HepG2 (cell line): ENCODE results near the gene PIEZO1. TPM values are rescaled to one million over a fixed set of nuclear protein-coding genes. Genes with fewer than 3 reads are reported as not detected.
A peak's percentile ranks its signal among the peaks of the same experiment; 100 is the strongest.

Experiments used
- DMTF1 ChIP-seq: sonication (generic); formaldehyde crosslinking; IDR thresholded peaks from 2 replicates; pipeline ENCODE4 v1.4.0; 2020; ENCODE audit warnings: mild to moderate bottlenecking, missing genetic modification reagents
- FOXA3 ChIP-seq: IDR thresholded peaks from 2 replicates; pipeline ENCODE4 v1.6.1; 2016; ENCODE audit warnings: missing genetic modification reagents, missing compliant biosample characterization
- HDAC6 ChIP-seq: fragments of 200-600 bp; sonication (generic); IDR thresholded peaks from 2 replicates; pipeline ENCODE4 v1.7.0; 2017; ENCODE audit warnings: mild to moderate bottlenecking, antibody characterized with exemption, low read length, low read depth
- HNRNPK ChIP-seq: fragments of 200-400 bp; formaldehyde crosslinking; IDR thresholded peaks from 2 replicates; pipeline ENCODE4 v1.6.1; 2018; ENCODE audit warnings: low read length, low read depth, moderate library complexity, mild to moderate bottlenecking; ENCODE audit not compliant: poor library complexity, severe bottlenecking
- HOXA3 ChIP-seq: sonication (generic); formaldehyde crosslinking; IDR thresholded peaks from 2 replicates; pipeline ENCODE4 v1.5.0; 2020; ENCODE audit warnings: missing genetic modification reagents
- KDM4B ChIP-seq: sonication (generic); formaldehyde crosslinking; IDR thresholded peaks from 2 replicates; pipeline ENCODE4 v1.4.0; 2020; ENCODE audit warnings: missing genetic modification reagents
- KLF16 ChIP-seq, 2 experiments: sonication (generic) in 1 of 2; formaldehyde crosslinking in 1 of 2; IDR thresholded peaks; 2 replicates each; pipeline versions ENCODE4 v1.6.1 to v1.8.0; 2016 to 2023; ENCODE audit warnings: missing genetic modification reagents in 2 of 2, missing compliant biosample characterization in 1 of 2
- MED8 ChIP-seq: sonication (generic); formaldehyde crosslinking; IDR thresholded peaks from 2 replicates; pipeline ENCODE4 v1.8.1; 2023; ENCODE audit warnings: mild to moderate bottlenecking, missing genetic modification reagents; ENCODE audit not compliant: insufficient replicate concordance
- NR2F1 ChIP-seq, 2 experiments: fragments of 450-650 bp in 1 of 2; formaldehyde crosslinking in 1 of 2; IDR thresholded peaks; 2 replicates each; pipeline versions ENCODE4 v1.5.0 to v1.6.1; 2016 to 2020; ENCODE audit warnings: mild to moderate bottlenecking in 1 of 2, missing compliant biosample characterization in 1 of 2, missing genetic modification reagents in 1 of 2, moderate library complexity in 1 of 2
- PHF5A ChIP-seq: IDR thresholded peaks from one replicate; pipeline ENCODE4 v1.6.1; 2018; ENCODE audit warnings: low read depth, missing genetic modification reagents; ENCODE audit not compliant: unreplicated experiment
- SAP130 ChIP-seq: IDR thresholded peaks from 2 replicates; pipeline ENCODE4 v1.6.1; 2016; ENCODE audit warnings: low read depth
- SNAPC2 ChIP-seq: sonication (generic); formaldehyde crosslinking; IDR thresholded peaks from 2 replicates; pipeline ENCODE4 v1.8.1; 2022; ENCODE audit warnings: mild to moderate bottlenecking, missing genetic modification reagents
- ZNF136 ChIP-seq: sonication (generic); formaldehyde crosslinking; IDR thresholded peaks from 2 replicates; pipeline ENCODE4 v1.8.1; 2022; ENCODE audit warnings: low read depth, mild to moderate bottlenecking, moderate library complexity, missing genetic modification reagents
- ZNF18 ChIP-seq: sonication (generic); formaldehyde crosslinking; IDR thresholded peaks from 2 replicates; pipeline ENCODE4 v1.8.0; 2022; ENCODE audit warnings: mild to moderate bottlenecking, missing genetic modification reagents; ENCODE audit not compliant: insufficient replicate concordance
- ZNF263 ChIP-seq: sonication (generic); formaldehyde crosslinking; IDR thresholded peaks from 2 replicates; pipeline ENCODE4 v1.4.0; 2020; ENCODE audit warnings: missing genetic modification reagents
- ZNF550 ChIP-seq: sonication (generic); formaldehyde crosslinking; IDR thresholded peaks from 2 replicates; pipeline ENCODE4 v1.4.0; 2020; ENCODE audit warnings: mild to moderate bottlenecking, missing genetic modification reagents, borderline replicate concordance
- ZNF563 ChIP-seq: sonication (generic); formaldehyde crosslinking; IDR thresholded peaks from 2 replicates; pipeline ENCODE4 v1.8.0; 2022; ENCODE audit warnings: mild to moderate bottlenecking, moderate library complexity, missing genetic modification reagents
- polyA plus RNA-seq, 8 experiments: library from polyadenylated mRNA; depleted of rRNA in 3 of 8; stranded (reverse) in 7 of 8; unstranded in 1 of 8; fragments of >200 nt; fragmentation: Illumina TruSeq in 4 of 8; extraction: Trizol in 4 of 8; gene quantifications; 2 replicates each; pipeline versions ENCODE4 v1.2.1 to v1.2.3, GENCODE V29; 2011 to 2016; ENCODE audit warnings: low read depth in 4 of 8, missing spikeins in 1 of 8, mixed read lengths in 1 of 8; ENCODE audit not compliant: insufficient read depth in 1 of 8
- total RNA-seq, 5 experiments: library from RNA; depleted of rRNA; stranded (reverse); fragments of >200 nt; fragmentation: Illumina TruSeq; extraction: Trizol; gene quantifications; 2 replicates each; pipeline ENCODE4 v1.2.3, GENCODE V29; 2016; ENCODE audit warnings: low read depth in 1 of 5
- TF ChIP-seq, protein P1 (sequence below): sonication (generic); formaldehyde crosslinking; IDR thresholded peaks from 2 replicates; pipeline ENCODE4 v1.8.1; 2023; ENCODE audit warnings: mild to moderate bottlenecking, missing genetic modification reagents
- TF ChIP-seq, protein P2 (sequence below): sonication (generic); formaldehyde crosslinking; IDR thresholded peaks from 2 replicates; pipeline ENCODE4 v1.4.0; 2020; ENCODE audit warnings: missing genetic modification reagents

The PIEZO1 gene
- total and polyA plus RNA-seq, 2 of the 13 experiments (the other 11 are each of a cell fraction or from before 2014, with no cell fraction given), result 67.9 to 85.0 TPM

DNA sequence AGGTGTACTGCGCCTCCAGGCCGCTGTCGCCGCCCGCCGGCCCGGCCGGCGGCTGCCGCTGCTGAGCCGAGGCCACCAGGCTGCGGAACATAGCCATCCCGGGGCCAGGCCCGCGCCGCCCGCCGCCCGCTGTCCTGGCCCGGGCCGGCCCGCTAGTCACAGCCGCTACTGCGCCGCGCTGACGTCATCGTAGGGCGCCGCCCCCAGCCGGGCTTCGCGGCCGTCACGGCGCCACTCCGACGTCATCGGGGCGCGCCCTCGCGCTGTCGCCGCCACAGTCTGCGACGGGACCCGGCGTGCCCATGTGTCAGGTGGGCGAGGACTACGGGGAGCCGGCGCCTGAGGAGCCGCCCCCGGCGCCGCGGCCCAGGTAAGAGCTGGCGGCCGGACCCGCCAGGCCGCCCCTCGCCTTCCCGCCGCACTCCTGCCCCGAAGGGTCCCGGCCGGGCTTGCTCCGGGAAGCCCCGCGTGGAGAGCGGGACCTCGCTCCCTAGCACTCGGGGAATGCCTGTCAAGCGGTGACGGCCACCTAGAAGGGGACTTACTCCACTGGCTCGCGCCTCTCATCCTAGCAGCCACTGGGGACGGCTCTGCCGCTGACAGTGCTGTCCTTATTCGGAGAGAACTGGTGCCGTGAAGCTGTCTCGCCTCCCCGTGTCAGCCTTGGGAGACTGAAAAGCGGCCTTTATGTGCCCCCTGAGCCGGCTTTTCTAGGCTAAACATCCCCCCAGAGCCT is 78.6 kb downstream of the PIEZO1 start, which contains the start of the genes CTU2 and RNF166 (continued):
- peak; percentile 71 for TF ChIP-seq FOXA3 (CRISPR knock-in tag)
- TF ChIP-seq ZNF563 (CRISPR knock-in tag), result peak; percentile 77
- TF ChIP-seq ZNF18 (CRISPR knock-in tag), result no peak
- TF ChIP-seq NR2F1 (CRISPR knock-in tag; IDR thresholded peaks at IDR 0.05), result no peak
- TF ChIP-seq SAP130 (CRISPR knock-in tag), result peak; percentile 100
- peak; percentile 71; the same call in 1 of the 2 replicates for TF ChIP-seq DMTF1 (CRISPR knock-in tag)
- no peak for TF ChIP-seq ZNF550 (CRISPR knock-in tag)
- TF ChIP-seq, protein P1, sequence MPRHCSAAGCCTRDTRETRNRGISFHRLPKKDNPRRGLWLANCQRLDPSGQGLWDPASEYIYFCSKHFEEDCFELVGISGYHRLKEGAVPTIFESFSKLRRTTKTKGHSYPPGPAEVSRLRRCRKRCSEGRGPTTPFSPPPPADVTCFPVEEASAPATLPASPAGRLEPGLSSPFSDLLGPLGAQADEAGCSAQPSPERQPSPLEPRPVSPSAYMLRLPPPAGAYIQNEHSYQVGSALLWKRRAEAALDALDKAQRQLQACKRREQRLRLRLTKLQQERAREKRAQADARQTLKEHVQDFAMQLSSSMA, result 0 out of 2 replicates have a peak, but pooled peaks have one; percentile 11
- peak; percentile 40 for TF ChIP-seq HNRNPK
- peak; percentile 72 for TF ChIP-seq PHF5A (CRISPR knock-in tag)
- no peak for TF ChIP-seq KDM4B
- peak; percentile 64 for TF ChIP-seq MED8 (CRISPR knock-in tag)
- TF ChIP-seq ZNF263 (CRISPR knock-in tag), result no peak
- TF ChIP-seq, protein P2, sequence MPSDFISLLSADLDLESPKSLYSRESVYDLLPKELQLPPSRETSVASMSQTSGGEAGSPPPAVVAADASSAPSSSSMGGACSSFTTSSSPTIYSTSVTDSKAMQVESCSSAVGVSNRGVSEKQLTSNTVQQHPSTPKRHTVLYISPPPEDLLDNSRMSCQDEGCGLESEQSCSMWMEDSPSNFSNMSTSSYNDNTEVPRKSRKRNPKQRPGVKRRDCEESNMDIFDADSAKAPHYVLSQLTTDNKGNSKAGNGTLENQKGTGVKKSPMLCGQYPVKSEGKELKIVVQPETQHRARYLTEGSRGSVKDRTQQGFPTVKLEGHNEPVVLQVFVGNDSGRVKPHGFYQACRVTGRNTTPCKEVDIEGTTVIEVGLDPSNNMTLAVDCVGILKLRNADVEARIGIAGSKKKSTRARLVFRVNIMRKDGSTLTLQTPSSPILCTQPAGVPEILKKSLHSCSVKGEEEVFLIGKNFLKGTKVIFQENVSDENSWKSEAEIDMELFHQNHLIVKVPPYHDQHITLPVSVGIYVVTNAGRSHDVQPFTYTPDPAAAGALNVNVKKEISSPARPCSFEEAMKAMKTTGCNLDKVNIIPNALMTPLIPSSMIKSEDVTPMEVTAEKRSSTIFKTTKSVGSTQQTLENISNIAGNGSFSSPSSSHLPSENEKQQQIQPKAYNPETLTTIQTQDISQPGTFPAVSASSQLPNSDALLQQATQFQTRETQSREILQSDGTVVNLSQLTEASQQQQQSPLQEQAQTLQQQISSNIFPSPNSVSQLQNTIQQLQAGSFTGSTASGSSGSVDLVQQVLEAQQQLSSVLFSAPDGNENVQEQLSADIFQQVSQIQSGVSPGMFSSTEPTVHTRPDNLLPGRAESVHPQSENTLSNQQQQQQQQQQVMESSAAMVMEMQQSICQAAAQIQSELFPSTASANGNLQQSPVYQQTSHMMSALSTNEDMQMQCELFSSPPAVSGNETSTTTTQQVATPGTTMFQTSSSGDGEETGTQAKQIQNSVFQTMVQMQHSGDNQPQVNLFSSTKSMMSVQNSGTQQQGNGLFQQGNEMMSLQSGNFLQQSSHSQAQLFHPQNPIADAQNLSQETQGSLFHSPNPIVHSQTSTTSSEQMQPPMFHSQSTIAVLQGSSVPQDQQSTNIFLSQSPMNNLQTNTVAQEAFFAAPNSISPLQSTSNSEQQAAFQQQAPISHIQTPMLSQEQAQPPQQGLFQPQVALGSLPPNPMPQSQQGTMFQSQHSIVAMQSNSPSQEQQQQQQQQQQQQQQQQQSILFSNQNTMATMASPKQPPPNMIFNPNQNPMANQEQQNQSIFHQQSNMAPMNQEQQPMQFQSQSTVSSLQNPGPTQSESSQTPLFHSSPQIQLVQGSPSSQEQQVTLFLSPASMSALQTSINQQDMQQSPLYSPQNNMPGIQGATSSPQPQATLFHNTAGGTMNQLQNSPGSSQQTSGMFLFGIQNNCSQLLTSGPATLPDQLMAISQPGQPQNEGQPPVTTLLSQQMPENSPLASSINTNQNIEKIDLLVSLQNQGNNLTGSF (CRISPR knock-in tag), result peak; percentile 87
- no peak for TF ChIP-seq HDAC6
- peak in 1 of 2 experiments; percentile 96; a peak in 2 of 4 replicates for TF ChIP-seq KLF16 (CRISPR knock-in tag; IDR thresholded peaks at IDR 0.05)
- TF ChIP-seq ZNF136 (CRISPR knock-in tag), result peak; percentile 34; the same call in 1 of the 2 replicates
- peak; percentile 100 for TF ChIP-seq HOXA3 (CRISPR knock-in tag)
- TF ChIP-seq SNAPC2 (CRISPR knock-in tag), result 0 out of 2 replicates have a peak, but pooled peaks have one; percentile 60
